ENCODE data around the gene EXOC6B. TPM values are rescaled to one million over a fixed set of nuclear protein-coding genes. Genes with fewer than 3 reads are reported as not detected.

Gene EXOC6B
- total and polyA plus RNA-seq, 9 of the 15 experiments (the other 6 are each of a cell fraction or from before 2014, with no cell fraction given): 0.28 to 4.2 (median 2.0) TPM

GRCh38 chr2:72825257-72826155 lies at the start of gene EXOC6B (continued):
- no peak for TF ChIP-seq ZNF699 (CRISPR knock-in tag; IDR thresholded peaks at IDR 0.05; ENCODE audit: insufficient replicate concordance)
- TF ChIP-seq ZFP91 (CRISPR knock-in tag; IDR thresholded peaks at IDR 0.05): no peak
- no peak for TF ChIP-seq SP2 (IDR thresholded peaks at IDR 0.05; ENCODE audit: extremely low read depth, low read depth, low read length, poor library complexity, severe bottlenecking)
- no peak for TF ChIP-seq CCAR2 (IDR thresholded peaks at IDR 0.05; ENCODE audit: low read depth, low read length)
- peak; percentile 44 to 91 (median 79) for TF ChIP-seq YY1 (IDR thresholded peaks at IDR 0.05; ENCODE audit: borderline replicate concordance in 1 of 3, control insufficient read depth in 1 of 3, extremely low read depth in 1 of 3, insufficient read depth in 3 of 3, insufficient read length in 1 of 3, insufficient replicate concordance in 2 of 3, low read depth in 1 of 3, low read length in 2 of 3)
- TF ChIP-seq RFX1 (IDR thresholded peaks at IDR 0.05): no peak
- TF ChIP-seq POLR2A (conservative IDR thresholded peaks at IDR 0.05): no peak
- no peak for TF ChIP-seq THRA (IDR thresholded peaks at IDR 0.05)
- no peak for TF ChIP-seq ZNF586 (CRISPR knock-in tag; conservative IDR thresholded peaks at IDR 0.05)
- peak; percentile 44 for TF ChIP-seq KDM5B (IDR thresholded peaks at IDR 0.05; ENCODE audit: insufficient replicate concordance, low read depth, low read length)
- no peak for TF ChIP-seq ESRRB (CRISPR knock-in tag; IDR thresholded peaks at IDR 0.05; ENCODE audit: borderline replicate concordance)
- TF ChIP-seq CXXC5 (CRISPR knock-in tag; IDR thresholded peaks at IDR 0.05): peak; percentile 73; the same call in 1 of the 2 replicates
- peak; percentile 76 to 83 for TF ChIP-seq SIX5 (IDR thresholded peaks at IDR 0.05; ENCODE audit: borderline replicate concordance in 1 of 2, insufficient read depth in 1 of 2, low read depth in 1 of 2, low read length in 2 of 2)
- TF ChIP-seq DACH1 (IDR thresholded peaks at IDR 0.05; ENCODE audit: partially characterized antibody): no peak
- no peak for TF ChIP-seq IRF2 (CRISPR knock-in tag; IDR thresholded peaks at IDR 0.05)
- no peak for TF ChIP-seq ZNF57 (CRISPR knock-in tag; IDR thresholded peaks at IDR 0.05)
- no peak for TF ChIP-seq COPS2 (conservative IDR thresholded peaks at IDR 0.05)
- TF ChIP-seq ZNF551 (CRISPR knock-in tag; IDR thresholded peaks at IDR 0.05): no peak
- TF ChIP-seq HIVEP1 (CRISPR knock-in tag; IDR thresholded peaks at IDR 0.05): no peak
- TF ChIP-seq ELF1 (tag; IDR thresholded peaks at IDR 0.05): no peak
- peak; percentile 70 for TF ChIP-seq RBFOX2 (IDR thresholded peaks at IDR 0.05; ENCODE audit: low read depth, low read length)
- no peak for TF ChIP-seq SRSF7 (optimal IDR thresholded peaks at IDR 0.05; ENCODE audit: low read depth, low read length)
- peak; percentile 65; the same call in 1 of the 2 replicates for TF ChIP-seq PHF8 (IDR thresholded peaks at IDR 0.05; ENCODE audit: borderline replicate concordance, low read length)
- TF ChIP-seq MEIS2 (IDR thresholded peaks at IDR 0.05; ENCODE audit: partially characterized antibody): no peak
- TF ChIP-seq CREM (IDR thresholded peaks at IDR 0.05; ENCODE audit: low read depth): peak; percentile 98
- peak; percentile 83 for TF ChIP-seq EGR1 (conservative IDR thresholded peaks at IDR 0.05)

All from K562 (cell line).